ENCODE measurements around the gene CPNE5. TPM values are rescaled to one million over a fixed set of nuclear protein-coding genes. Genes with fewer than 3 reads are reported as not detected.

Gene CPNE5
- total and polyA plus RNA-seq, 9 donors = 1.4 to 22.1 (median 6.2) TPM

GRCh38 chr6:36730424-36731380 is 108.5 kb downstream of the CPNE5 start:
- no peak for DNase-seq
- TF ChIP-seq EP300 (IDR thresholded peaks at IDR 0.05) (no peak), POLR2A (IDR thresholded peaks at IDR 0.05) (no peak), CTCF (IDR thresholded peaks at IDR 0.05) (no peak)
- 88 to 90% (median 89%) methylated on average over 14 to 15 of the region's 15 CpGs for WGBS, 3 donors
- Histone ChIP-seq H3K27ac (no peak overlapping the region), H3K27me3 (no peaks in the 10 kb centered on the region), H3K4me3 (no peak overlapping the region), H3K9me3 (no peaks in the 10 kb centered on the region), H3K4me1 (ENCODE audit: insufficient read depth) (peaks cover 3% of the 10 kb centered on the region), H3K36me3 (no peaks in the 10 kb centered on the region)
- intact Hi-C loops (cut with DNase I) = no loop called here

- Histone ChIP-seq H3K4me3 (no peak overlapping the region), H3K36me3 (no peaks in the 10 kb centered on the region), H3K27me3 (no peaks in the 10 kb centered on the region), H3K27ac (no peak overlapping the region), H3K9me3 (no peaks in the 10 kb centered on the region), H3K4me1 (ENCODE audit: insufficient read depth) (no peaks in the 10 kb centered on the region)
- intact Hi-C loops (cut with DNase I) = no loop called here
- DNase-seq = no peak
- WGBS, 3 donors = 31 to 40% (median 33%) methylated on average over 3 of the region's 3 CpGs
- TF ChIP-seq EP300 (IDR thresholded peaks at IDR 0.05) = no peak
- no peak for TF ChIP-seq CTCF (IDR thresholded peaks at IDR 0.05)
- no peak for TF ChIP-seq POLR2A (IDR thresholded peaks at IDR 0.05)
Measured at GRCh38 chr6:36729161-36729524, 110.1 kb downstream of the CPNE5 start.

- intact Hi-C loops (cut with DNase I) = no loop called here
- WGBS, 3 donors = 68 to 73% (median 71%) methylated on average over 11 of the region's 11 CpGs
- no peaks in the 10 kb centered on the region for H3K4me1 ChIP-seq (ENCODE audit: insufficient read depth)
- H3K27me3 ChIP-seq = no peaks in the 10 kb centered on the region
- no peaks in the 10 kb centered on the region for H3K36me3 ChIP-seq
- H3K27ac ChIP-seq = no peak overlapping the region
- H3K4me3 ChIP-seq = no peak overlapping the region
- no peak for TF ChIP-seq POLR2A (IDR thresholded peaks at IDR 0.05)
- TF ChIP-seq CTCF (IDR thresholded peaks at IDR 0.05) = no peak
- TF ChIP-seq EP300 (IDR thresholded peaks at IDR 0.05) = no peak
- H3K9me3 ChIP-seq = no peaks in the 10 kb centered on the region
- no peak for DNase-seq
Measured at GRCh38 chr6:36728289-36729160, 110.7 kb downstream of the CPNE5 start.

GRCh38 chr6:36727505-36728021 is 111.7 kb downstream of the CPNE5 start:
- WGBS, 3 donors = 88 to 95% (median 91%) methylated on average over 7 of the region's 7 CpGs
- H3K4me3 ChIP-seq = no peak overlapping the region
- no peaks in the 10 kb centered on the region for H3K36me3 ChIP-seq
- H3K27ac ChIP-seq = no peak overlapping the region
- intact Hi-C loops (cut with DNase I) = no loop called here
- no peaks in the 10 kb centered on the region for H3K27me3 ChIP-seq
- no peak for DNase-seq
- H3K4me1 ChIP-seq (ENCODE audit: insufficient read depth) = no peaks in the 10 kb centered on the region
- TF ChIP-seq CTCF (IDR thresholded peaks at IDR 0.05) = no peak
- no peak for TF ChIP-seq POLR2A (IDR thresholded peaks at IDR 0.05)
- TF ChIP-seq EP300 (IDR thresholded peaks at IDR 0.05) = no peak
- no peaks in the 10 kb centered on the region for H3K9me3 ChIP-seq

Measured in ovary (tissue), 9 donors.